ENCODE results near the gene SLCO2B1. TPM values are rescaled to one million over a fixed set of nuclear protein-coding genes. Genes with fewer than 3 reads are reported as not detected.
A peak's percentile ranks its signal among the peaks of the same experiment; 100 is the strongest.

Gene SLCO2B1
- total RNA-seq, 1 experiment from 2014 or later = not detected

- no CpG with 5 or more reads among the region's 3 CpGs for WGBS (ENCODE audit: extremely low coverage, insufficient read length, low lambda C conversion rate)
- Histone ChIP-seq H3K18ac (ENCODE audit: insufficient read length, low read depth, low read length) (no peak overlapping the region), H3K9ac (ENCODE audit: extremely low read depth, insufficient read length, low read length) (no peak overlapping the region), H3K79me1 (ENCODE audit: insufficient read depth, low read depth, low read length, poor library complexity, severe bottlenecking) (no peaks in the 10 kb centered on the region), H4K20me1 (ENCODE audit: control insufficient read depth, insufficient read depth, insufficient read length) (no peaks in the 10 kb centered on the region), H3K14ac (ENCODE audit: insufficient read depth, low read length) (no peak overlapping the region; the same call in 1 of the 2 replicates), H3K79me2 (ENCODE audit: insufficient read depth, low read length) (no peaks in the 10 kb centered on the region), H3K23me2 (ENCODE audit: insufficient read length, low read depth, low read length, poor library complexity, severe bottlenecking) (no peaks in the 10 kb centered on the region), H2BK12ac (ENCODE audit: insufficient read length, low read depth, low read length) (no peak overlapping the region), H3K23ac (ENCODE audit: insufficient read length, low read depth, low read length) (no peak overlapping the region), H2BK15ac (ENCODE audit: low read depth, low read length) (peak overlapping the region; percentile 99), H3K4me1 (ENCODE audit: insufficient read depth, low read length) (no peaks in the 10 kb centered on the region; the same call in 1 of the 2 replicates), H3K9me3 (ENCODE audit: control insufficient read depth, low read depth, low read length) (no peaks in the 10 kb centered on the region), H4K8ac (replicated peaks; ENCODE audit: insufficient read length, low read depth, low read length) (no peak overlapping the region), H3K27me3 (ENCODE audit: insufficient read depth, low read length) (no peaks in the 10 kb centered on the region), H2AK5ac (ENCODE audit: insufficient read length, low read length) (no peak overlapping the region), H3K4me2 (ENCODE audit: insufficient read depth, insufficient read length, low read length) (no peak overlapping the region), H4K5ac (ENCODE audit: insufficient read length, low read depth, low read length) (no peak overlapping the region), H2BK20ac (ENCODE audit: low read depth, low read length, poor library complexity, severe bottlenecking) (no peak overlapping the region), H3K27ac (ENCODE audit: insufficient read length, low read depth, low read length) (no peak overlapping the region), H2BK120ac (ENCODE audit: low read depth, low read length, poor library complexity, severe bottlenecking) (no peak overlapping the region), H4K91ac (ENCODE audit: insufficient read length, low read depth, low read length) (no peak overlapping the region), H3T11ph (ENCODE audit: low read length) (no peak overlapping the region), H3K56ac (ENCODE audit: insufficient read length, low read depth, low read length) (no peak overlapping the region), H2BK5ac (ENCODE audit: insufficient read length, low read length) (no peak overlapping the region), H3K4ac (ENCODE audit: low read depth, low read length) (no peak overlapping the region), H2AFZ (ENCODE audit: low read length) (no peak overlapping the region)
- Mint-ChIP-seq H3K4me1 (0 out of 4 replicates have a peak, but pooled peaks cover 0 to 2% of the 10 kb centered on the region in 2 experiments), H3K27me3 (ENCODE audit: low read depth) (peaks cover 21% of the 10 kb centered on the region), H3K9me3 (peaks cover 13 to 15% of the 10 kb centered on the region in 2 experiments), H3K4me3 (no peak overlapping the region), H3K27ac (peak overlapping the region in 1 of 3 experiments; percentile 91; a peak in 1 of 7 replicates), H3K36me3 (ENCODE audit: insufficient read depth in 1 of 3, low read depth in 3 of 3) (peaks cover 0 to 2% (median 0%) of the 10 kb centered on the region in 3 experiments; a peak in 1 of 7 replicates)
- no peak for TF ChIP-seq CTCF (conservative IDR thresholded peaks at IDR 0.05)
- DNase-seq = peak; percentile 20
These were observed 98.8 kb downstream of the SLCO2B1 start for GRCh38 chr11:75249704-75250103.

Measured in H9 (cell line).